NCI-H2171 treated with DMSO at 0.1 percent for 48 hours (cell line): ENCODE results near the gene ABHD13.
"Not testable (repeated sequence)": the region's sequence is repeated elsewhere in the genome, so short reads cannot be mapped to it uniquely, and the experiment has no call there.

Experiments
- DNase-seq: peaks from one replicate; lab custom pipeline; 2025; lab: John Stamatoyannopoulos, UW

ABHD13 gene

GRCh38 chr13:108223687-108224503 is 5.7 kb downstream of the ABHD13 start:
- no peak for DNase-seq

DNA sequence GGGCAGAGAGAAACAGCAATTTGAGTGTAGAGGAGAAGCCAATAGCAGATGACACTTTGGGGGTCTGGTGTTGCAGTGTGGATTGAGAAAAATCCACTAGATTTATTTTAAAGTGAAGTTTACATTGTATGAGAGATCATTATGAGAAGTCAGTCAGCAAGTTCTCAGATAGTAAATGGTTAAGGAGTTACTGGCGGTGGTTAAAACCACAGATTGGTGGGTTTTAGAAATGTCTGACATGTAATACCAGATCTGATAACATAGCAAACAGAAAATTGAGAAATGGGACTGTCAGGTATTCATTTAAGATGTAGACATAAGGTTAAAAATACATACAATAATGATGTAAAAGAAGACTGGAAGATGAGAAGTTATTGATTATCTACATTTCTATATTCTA is 7.2 kb downstream of the ABHD13 start:
- no peak for DNase-seq

GRCh38 chr13:108226184-108226583 is 8.0 kb downstream of the ABHD13 start:
- DNase-seq, result peak; percentile 85

DNA sequence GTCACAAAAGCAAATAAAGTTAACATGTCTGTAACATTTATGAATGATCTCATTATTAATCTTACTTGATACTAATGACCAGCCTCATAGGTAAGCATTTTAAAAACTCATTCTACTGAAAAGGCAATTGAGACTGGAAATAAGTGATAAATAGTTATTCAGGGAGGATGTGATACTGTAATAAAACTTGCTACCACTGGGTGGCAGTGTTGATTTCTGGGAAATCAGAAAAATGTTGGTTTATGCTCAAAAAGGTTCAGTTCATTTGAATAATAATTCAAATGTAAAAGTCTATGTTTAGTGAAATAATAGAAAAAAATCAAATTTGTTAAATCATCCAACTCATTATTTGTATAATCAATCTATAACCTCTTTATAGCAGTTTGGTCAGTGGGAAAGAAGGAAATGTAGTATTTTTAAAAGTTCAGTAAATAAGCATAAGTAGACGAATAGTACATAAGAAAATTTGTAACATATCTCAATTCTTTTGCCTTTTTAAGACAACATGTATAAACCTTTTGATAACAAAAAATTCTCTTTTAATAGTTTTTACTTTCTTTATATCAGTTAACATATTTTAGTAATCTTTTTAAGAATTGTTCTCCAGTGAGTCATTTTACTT is 9.6 kb downstream of the ABHD13 start:
- peak; percentile 21 for DNase-seq

- DNase-seq, result no peak
Observed at GRCh38 chr13:108230377-108230776, 12.2 kb downstream of the ABHD13 start.

DNA sequence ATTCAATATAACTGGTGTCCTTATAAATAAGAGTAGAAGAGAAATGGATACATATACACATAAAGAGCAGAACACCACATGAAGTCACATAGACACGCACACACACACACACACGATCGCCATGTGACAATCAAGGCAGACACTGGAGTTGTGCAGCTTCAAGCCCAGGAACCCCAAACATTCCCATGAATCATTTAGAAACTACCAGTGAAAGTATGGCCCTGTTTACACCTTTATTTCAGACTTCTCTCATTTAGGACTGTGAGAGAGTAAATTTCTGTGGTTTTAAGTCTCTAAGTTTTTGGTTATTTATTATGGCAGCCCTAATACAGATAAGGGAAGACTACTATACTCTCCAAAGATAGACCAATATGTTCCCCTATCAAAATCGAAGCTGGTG is 31.0 kb downstream of the ABHD13 start:
- DNase-seq, result no peak

- DNase-seq, result no peak
Observed at GRCh38 chr13:108257248-108257647, 39.1 kb downstream of the ABHD13 start.

- no peak for DNase-seq
Observed at GRCh38 chr13:108263621-108264355, 45.6 kb downstream of the ABHD13 start.

DNA sequence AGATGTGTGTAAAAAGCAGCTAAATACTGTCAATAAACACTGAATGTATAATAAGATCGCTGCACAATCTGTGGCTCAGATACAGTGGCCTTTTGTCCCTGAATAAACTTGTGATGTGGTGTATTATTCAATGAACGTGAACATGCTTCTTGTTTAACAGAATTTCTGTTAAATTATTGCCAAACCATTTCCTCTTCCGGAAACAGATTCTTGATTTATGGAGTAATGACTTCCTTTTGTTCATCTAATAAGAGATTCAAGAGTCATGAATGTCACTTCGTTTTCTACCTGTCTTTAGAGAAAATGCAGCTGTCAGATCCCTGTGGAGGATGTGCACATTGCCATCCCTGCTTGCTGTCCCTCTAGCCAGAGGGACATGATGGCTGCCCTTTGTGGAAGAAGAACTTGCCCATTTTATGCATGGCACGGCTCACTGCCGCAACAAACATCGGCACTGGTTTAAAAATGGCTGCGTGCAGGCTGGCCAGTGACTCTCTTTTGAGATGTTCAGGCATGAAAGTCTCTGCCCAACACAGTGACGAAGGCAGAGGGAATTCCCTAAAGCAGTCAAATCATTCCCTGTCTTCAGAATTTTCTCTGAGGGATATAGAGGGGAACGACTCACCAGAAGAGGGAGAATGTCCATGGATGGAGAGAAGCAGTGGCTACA is 48.3 kb downstream of the ABHD13 start:
- DNase-seq, result no peak

- no peak for DNase-seq
Observed at GRCh38 chr13:108267347-108267746, 49.2 kb downstream of the ABHD13 start.

DNA sequence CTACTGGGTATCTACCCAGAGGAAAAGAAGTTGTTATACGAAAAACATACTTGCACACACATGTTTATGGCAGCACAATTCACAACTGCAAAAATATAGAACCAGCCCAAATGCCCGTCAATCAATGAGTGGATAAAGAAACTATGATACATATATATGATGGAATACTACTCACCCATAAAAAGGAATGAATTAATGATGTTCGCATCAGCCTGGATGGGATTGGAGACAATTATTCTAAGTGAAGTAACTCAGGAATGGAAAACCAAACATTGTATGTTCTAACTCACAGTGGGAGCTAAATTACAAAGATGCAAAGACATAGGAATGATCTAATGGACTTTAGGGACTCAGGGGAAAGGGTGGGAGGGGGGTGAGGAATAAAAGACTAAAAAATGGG is 49.7 kb downstream of the ABHD13 start:
- DNase-seq, result not testable (repeated sequence)

DNA sequence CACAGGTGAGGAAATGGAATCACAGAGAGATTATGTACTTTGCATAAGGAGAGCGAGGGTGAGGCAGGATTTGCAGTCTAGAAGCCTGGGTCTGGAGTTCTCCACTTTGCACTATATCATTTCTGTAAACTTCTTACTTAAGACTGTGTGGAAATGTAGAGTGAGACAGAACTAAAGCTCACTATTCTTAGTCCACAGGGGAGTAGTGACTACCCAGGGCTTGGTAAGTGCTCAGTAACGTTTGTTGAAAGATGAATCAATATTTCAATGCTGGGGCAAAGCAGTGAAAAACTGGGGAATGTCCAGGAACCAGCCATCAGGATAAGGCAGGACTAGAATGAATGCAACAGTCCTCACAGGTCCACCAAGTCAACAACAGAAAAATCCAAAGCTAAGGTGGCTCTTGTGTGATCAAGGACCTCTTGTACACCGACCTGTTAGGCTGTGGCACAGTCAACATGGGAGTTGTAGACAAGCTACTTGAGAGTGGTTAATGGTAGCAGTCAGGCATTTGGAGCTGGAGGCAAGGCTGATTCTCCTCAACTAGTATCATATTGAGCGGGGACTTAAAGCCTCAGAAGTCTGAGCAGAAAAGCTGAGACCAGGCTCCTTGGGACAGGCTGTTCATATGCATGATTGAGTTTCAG is 50.4 kb downstream of the ABHD13 start:
- DNase-seq, result no peak

DNA sequence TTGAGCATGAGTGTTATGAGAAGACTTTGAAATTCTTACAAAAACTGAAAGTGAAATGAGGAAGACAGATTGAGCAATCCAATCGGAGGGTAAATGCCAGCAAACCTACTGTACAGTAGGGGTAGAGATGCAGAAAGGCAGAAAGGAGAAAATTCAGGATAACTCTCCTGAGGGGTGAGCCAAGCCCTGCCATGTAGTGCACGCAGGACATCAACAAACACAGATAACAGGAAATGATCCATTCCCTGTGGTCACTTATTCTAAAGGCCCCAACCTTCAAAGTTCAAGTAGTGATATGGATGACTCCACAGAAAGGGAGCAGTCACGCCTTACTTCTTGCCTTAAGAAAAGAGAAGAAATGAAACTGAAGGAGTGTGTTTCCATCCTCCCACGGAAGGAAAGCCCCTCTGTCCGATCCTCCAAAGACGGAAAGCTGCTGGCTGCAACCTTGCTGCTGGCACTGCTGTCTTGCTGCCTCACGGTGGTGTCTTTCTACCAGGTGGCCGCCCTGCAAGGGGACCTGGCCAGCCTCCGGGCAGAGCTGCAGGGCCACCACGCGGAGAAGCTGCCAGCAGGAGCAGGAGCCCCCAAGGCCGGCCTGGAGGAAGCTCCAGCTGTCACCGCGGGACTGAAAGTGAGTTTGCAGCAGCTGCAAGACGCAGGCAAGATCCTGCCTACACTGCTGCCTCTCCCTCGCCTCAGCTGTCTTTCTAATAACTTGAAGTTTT is 51.6 kb downstream of the ABHD13 start, which contains the start of gene TNFSF13B:
TNFSF13B (plus strand) TSS at position 118 of the 728 bp plus-strand sequence; CDS start at position 296, 178 bp downstream.
- DNase-seq, result no peak

- DNase-seq, result no peak
Observed at GRCh38 chr13:108270442-108270841, 52.2 kb downstream of the ABHD13 start.

DNA sequence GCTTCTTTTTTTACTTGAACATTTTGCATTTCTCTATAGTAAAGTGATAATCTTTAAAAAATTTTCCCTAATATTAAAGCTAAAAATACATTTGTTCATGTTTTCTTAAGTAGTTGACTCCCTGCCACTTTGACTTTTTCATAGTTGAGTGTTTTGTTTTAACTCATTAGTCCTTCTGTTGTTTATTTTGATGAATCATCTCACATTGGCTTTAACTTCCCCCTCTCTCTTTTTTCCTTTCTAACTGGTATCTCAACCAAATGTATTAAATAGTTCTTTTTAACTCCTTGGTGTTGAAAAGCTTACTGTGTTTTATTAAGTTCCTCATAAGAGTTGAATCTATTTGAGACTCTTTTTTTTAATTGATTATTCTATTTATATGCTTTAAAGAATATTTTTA is 54.1 kb downstream of the ABHD13 start:
- DNase-seq, result no peak

GRCh38 chr13:108273429-108274118 is 55.4 kb downstream of the ABHD13 start:
- DNase-seq, result no peak

GRCh38 chr13:108274718-108275117 is 56.5 kb downstream of the ABHD13 start:
- no peak for DNase-seq

- no peak for DNase-seq
Observed at GRCh38 chr13:108276060-108276459, 57.9 kb downstream of the ABHD13 start.

DNA sequence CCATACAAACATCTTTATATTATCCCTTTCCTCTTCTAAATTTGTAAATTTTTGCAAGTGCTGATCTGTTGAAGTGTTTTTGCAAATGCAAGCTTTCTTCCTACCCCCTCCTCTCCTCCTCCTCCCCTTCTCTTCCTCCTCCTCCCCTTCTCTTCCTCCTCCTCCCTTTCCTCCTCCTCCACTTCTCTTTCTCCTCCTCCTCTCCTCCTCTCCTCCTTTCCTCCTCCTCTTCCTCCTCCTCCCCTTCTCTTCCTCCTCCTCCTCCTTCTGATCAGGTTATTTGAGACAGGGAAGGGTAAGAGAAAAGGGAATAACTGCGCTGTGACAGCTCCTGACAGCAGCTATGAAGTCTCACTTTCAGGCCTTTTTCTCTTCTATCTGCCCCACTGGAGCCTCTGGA is 60.3 kb downstream of the ABHD13 start:
- no peak for DNase-seq

- DNase-seq, result no peak
Observed at GRCh38 chr13:108281901-108282300, 63.7 kb downstream of the ABHD13 start.
